GM11168 (cell line): ENCODE measurements around the gene SLC25A42.
"Not testable (repeated sequence)": the region's sequence is repeated elsewhere in the genome, so short reads cannot be mapped to it uniquely, and the experiment has no call there.

Experiments
- in situ Hi-C: fragments of 300-500 bp; cut with MboI; formaldehyde crosslinking; loops from one replicate; pipeline ENCODE4 v1.12.0; 2022; ENCODE audit warnings: low sequenced_read_pairs; ENCODE audit not compliant: unreplicated experiment

The SLC25A42 gene

DNA sequence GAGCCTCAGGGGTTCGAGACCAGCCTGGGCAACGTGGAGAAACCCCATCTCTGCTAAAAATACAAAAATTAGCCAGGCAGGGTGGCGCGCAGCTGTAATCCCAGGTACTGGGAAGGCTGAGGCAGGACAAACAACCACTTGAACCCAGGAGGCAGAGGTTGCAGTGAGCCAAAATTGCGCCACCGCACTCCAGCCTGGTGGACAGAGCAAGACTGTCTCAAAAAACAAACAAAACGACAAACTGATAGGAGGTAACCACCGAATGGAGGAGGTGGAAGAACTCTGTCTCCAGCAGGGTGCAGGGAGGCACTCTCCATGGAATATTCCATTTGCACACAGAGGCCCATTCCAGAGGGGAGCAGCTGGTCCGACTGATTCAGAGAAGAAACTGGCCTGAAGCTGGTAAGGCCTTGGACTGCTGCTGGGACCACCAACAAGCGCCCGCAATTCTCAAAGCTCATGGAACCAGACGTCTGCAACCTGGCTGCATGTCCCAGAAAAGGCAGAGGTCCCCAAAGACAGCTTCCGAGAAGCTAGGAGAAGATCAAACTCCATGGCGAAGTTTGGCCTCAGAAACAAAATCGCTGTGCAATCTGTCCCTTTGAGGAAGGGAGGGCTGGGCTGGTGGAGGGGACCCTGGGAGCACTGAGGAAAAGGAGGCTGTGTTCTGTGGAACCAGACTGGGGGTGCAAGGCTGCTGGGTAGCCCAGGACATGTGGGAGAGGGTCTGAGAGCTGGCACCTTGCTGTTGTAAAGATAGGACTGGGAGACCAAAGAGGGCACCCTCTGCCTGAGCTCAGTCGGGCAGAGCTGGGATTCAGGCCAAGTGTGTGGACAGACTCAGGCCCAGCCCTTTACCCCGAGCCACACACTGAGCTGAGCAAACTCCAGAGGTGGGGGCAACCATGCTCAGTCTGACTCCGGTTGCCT, 35.2 kb downstream of the SLC25A42 start:
- in situ Hi-C loops: no loop called here

GRCh38 chr19:19101540-19101939, 37.7 kb downstream of the SLC25A42 start:
- in situ Hi-C loops: no loop called here

DNA sequence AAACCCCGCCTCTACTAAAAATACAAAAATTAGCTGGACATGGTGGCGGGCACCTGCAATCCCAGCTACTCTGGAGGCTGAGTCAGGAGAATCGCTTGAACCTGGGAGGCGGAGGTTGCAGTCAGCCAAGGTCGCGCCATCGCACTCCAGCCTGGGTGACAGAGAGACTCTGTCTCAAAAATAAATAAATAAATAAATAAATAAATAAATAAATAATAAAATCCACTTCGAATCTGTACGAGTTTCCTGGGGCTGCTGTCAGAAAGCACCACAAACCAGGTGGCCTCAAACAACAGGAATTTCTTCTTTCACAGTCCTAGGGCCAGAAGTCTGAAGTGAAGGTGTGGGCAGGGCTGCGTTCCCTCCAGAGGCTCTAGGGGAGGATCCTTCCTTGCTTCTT, 38.8 kb downstream of the SLC25A42 start:
- in situ Hi-C loops: not testable (repeated sequence)

GRCh38 chr19:19103167-19103566, 39.4 kb downstream of the SLC25A42 start:
- in situ Hi-C loops: no loop called here

GRCh38 chr19:19105365-19106055, 41.7 kb downstream of the SLC25A42 start:
- in situ Hi-C loops: no loop called here

DNA sequence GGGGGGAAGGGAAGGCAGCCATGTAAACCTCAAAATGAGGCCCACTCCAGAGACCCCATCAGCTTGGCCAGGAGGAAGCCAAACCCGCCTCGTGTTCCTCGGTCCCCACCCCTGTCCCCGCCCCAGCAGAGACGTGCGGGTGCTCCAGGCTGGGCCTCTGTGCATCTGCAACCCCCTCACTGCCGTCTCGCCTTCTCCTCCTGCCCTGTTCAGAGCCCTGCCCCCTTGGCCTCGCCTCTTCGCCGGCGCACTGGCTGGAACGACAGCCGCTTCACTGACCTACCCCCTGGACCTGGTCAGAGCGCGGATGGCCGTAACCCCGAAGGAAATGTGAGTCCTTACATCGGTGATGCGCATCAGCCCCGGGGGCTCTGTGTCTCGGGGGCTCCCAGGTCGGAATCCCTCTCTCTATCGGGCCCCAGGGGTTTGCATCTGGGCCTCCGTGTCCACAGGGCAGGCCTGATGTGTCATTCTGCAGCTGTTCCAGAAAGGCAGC, 42.3 kb downstream of the SLC25A42 start:
- in situ Hi-C loops: no loop called here

- in situ Hi-C loops: not testable (repeated sequence)
These were observed 43.1 kb downstream of the SLC25A42 start for GRCh38 chr19:19106938-19107337.

GRCh38 chr19:19107654-19108053, 43.9 kb downstream of the SLC25A42 start:
- in situ Hi-C loops: no loop called here

- in situ Hi-C loops: no loop called here
These were observed 45.8 kb downstream of the SLC25A42 start for GRCh38 chr19:19109601-19110000.

DNA sequence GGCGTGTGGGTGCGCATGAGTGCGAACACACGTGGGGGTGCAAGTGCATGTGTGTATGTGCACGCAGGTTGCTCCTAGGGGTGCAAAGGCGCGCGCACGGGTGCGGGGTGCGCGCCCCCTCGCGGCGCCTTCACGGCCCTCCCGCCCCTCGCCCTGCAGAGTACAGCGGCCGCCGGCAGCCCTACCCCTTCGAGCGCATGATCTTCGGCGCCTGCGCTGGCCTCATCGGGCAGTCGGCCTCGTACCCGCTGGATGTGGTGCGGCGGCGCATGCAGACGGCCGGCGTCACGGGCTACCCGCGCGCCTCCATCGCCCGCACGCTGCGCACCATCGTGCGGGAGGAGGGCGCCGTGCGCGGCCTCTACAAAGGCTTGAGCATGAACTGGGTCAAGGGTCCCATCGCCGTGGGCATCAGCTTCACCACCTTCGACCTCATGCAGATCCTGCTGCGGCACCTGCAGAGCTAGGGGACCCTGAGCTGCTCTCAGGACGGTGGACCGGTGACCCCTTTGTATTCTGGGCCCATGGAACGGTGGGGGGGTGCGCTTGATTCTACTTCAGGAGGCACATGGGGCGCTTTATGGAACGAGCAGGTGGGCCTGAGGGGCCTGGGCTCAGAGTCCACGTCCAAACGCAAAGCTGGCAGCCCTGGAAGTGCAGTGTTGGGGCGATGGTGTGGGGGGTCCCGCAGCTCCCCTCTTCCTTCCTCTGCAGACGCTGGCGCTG, 46.8 kb downstream of the SLC25A42 start:
- in situ Hi-C loops: loop anchor here (10.0 kb wide), 1 partner anchor 56 kb away; no protein-coding TSS in a partner anchor

DNA sequence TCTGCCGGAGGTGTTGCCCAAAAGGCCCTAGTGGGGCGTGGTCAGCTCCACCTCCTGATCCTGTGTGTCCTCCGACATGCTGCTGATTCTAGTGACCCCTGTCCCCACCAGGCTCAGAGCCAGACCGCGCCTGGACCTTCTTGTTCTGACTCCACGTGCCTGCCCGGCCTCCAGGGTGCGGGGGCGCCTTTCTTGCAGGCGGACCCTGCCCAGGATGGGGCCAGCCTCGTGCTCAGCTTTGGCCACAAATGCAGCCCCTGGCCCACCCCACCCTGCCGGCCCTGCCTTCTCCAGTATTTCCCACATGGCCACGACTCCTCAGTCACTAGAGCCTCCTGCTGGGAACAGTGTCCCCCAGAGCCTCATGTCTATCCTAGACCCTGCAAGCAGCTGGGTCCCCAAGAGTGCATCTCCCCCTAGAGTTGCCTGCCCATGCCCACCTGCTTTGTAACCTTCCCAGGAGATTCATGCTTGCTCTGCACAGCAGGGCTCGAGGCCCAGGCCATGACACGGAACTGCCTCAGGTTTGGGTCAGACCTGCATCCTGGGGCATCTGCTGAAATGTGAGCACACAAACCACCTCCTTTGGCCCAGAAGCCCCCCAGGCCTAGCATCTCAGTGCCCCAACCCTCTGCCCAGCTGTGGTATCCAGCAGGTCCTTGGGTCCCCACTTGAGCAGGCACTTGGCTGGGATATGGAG, 47.5 kb downstream of the SLC25A42 start:
- in situ Hi-C loops: loop anchor here (10.0 kb wide), 1 partner anchor 56 kb away; no protein-coding TSS in a partner anchor

DNA sequence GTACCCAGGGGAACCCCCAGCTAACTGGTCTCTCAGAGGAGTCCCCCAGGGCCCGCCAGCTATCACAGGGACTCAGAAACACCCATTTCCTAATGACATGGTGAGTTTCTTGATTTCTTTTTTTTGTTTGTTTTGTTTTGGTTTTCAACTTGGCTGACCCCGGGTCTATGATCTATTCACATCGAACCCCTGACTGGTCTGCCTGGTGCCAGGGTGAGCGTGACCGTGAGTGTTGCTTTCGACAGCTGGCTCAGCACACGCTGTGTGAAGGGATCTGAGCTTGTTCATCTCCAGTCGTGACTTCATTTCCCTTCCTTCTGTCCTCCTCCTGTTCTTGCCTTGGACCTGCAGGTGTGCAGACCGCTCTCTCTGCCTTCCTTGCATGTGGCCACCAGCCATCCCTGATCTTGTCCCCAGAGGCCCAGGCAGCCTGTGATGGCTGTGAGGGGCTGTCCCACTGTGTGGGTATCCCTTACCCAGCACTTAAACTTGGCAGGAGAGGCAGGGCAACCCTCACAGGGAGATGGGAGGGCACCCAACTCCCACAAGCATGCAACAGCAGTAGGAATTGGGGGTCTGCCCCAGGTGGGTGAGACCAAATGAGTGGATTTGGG, 48.3 kb downstream of the SLC25A42 start:
- in situ Hi-C loops: loop anchor here (10.0 kb wide), 1 partner anchor 57 kb away; no protein-coding TSS in a partner anchor

- in situ Hi-C loops: loop anchor here (10.0 kb wide), 1 partner anchor 58 kb away; no protein-coding TSS in a partner anchor
These were observed 49.3 kb downstream of the SLC25A42 start for GRCh38 chr19:19113040-19113626.

DNA sequence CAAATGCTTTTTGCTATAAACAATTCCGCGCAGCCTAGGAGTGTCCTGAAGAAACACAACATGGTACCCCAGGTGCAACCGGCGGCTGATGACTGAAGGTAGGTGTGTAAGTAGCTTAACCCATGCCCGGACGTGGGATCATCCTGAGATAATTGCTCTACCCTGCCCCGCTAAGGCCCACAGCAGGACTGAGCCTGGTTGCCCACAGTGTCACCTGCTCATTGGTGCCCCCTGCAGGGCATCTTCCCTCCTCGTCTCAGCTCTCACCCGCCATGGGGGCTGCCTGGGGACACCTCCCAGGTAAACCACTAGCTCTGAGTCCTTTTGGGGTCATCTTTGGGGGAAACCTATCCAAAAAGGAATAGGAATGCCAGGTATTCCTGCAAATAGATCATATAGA, 52.2 kb downstream of the SLC25A42 start:
- in situ Hi-C loops: loop anchor here (10.0 kb wide), 1 partner anchor 61 kb away; no protein-coding TSS in a partner anchor

GRCh38 chr19:19119325-19120237, 55.8 kb downstream of the SLC25A42 start:
- in situ Hi-C loops: loop anchor here (10.0 kb wide), 1 partner anchor 65 kb away; no protein-coding TSS in a partner anchor

GRCh38 chr19:19120308-19121231, 56.8 kb downstream of the SLC25A42 start:
- in situ Hi-C loops: no loop called here

- in situ Hi-C loops: no loop called here
These were observed 57.6 kb downstream of the SLC25A42 start for GRCh38 chr19:19121371-19121770.
